HG03469 (cell line): ENCODE data around the gene SPATA1.
A peak's percentile ranks its signal among the peaks of the same experiment; 100 is the strongest.

Experiments
- ATAC-seq: cut with Tn5 transposase; IDR thresholded peaks from one replicate; pipeline ENCODE4 v1.9.1; 2021; ENCODE audit warnings: mild to moderate bottlenecking, moderate library complexity, moderate number of reproducible peaks; ENCODE audit not compliant: unreplicated experiment

Gene SPATA1

GRCh38 chr1:84508510-84508909 lies 2.3 kb downstream of the SPATA1 start:
- ATAC-seq, result no peak

- no peak for ATAC-seq
Observed at GRCh38 chr1:84509029-84509428, 2.8 kb downstream of the SPATA1 start.

- no peak for ATAC-seq
Observed at GRCh38 chr1:84510165-84510564, 4.0 kb downstream of the SPATA1 start.

GRCh38 chr1:84510668-84511067 lies 4.5 kb downstream of the SPATA1 start:
- no peak for ATAC-seq

GRCh38 chr1:84524590-84524989 lies 18.4 kb downstream of the SPATA1 start:
- ATAC-seq, result no peak

- no peak for ATAC-seq
Observed at GRCh38 chr1:84525779-84526178, 19.6 kb downstream of the SPATA1 start.

- no peak for ATAC-seq
Observed at GRCh38 chr1:84538599-84538998, 32.4 kb downstream of the SPATA1 start.

GRCh38 chr1:84539972-84540371 lies 33.8 kb downstream of the SPATA1 start:
- no peak for ATAC-seq

- ATAC-seq, result no peak
Observed at GRCh38 chr1:84540759-84541158, 34.6 kb downstream of the SPATA1 start.

GRCh38 chr1:84541679-84542078 lies 35.5 kb downstream of the SPATA1 start:
- ATAC-seq, result no peak

GRCh38 chr1:84550826-84551225 lies 44.6 kb downstream of the SPATA1 start:
- no peak for ATAC-seq

- no peak for ATAC-seq
Observed at GRCh38 chr1:84569216-84569615, 63.0 kb downstream of the SPATA1 start.

GRCh38 chr1:84570436-84571149 lies 64.4 kb downstream of the SPATA1 start:
- ATAC-seq, result no peak

- ATAC-seq, result no peak
Observed at GRCh38 chr1:84571150-84571535, 65.0 kb downstream of the SPATA1 start.

GRCh38 chr1:84573481-84573966 lies 67.3 kb downstream of the SPATA1 start:
- ATAC-seq, result no peak

- peak; percentile 66 for ATAC-seq
Observed at GRCh38 chr1:84573967-84574842, 68.0 kb downstream of the SPATA1 start, which contains the start of gene CTBS. TSS of gene CTBS (minus strand) at chr1:84574440. CDS start at chr1:84574415, 25 bp downstream.

- ATAC-seq, result no peak
Observed at GRCh38 chr1:84574936-84575335, 68.8 kb downstream of the SPATA1 start.

GRCh38 chr1:84581648-84582047 lies 75.5 kb downstream of the SPATA1 start:
- no peak for ATAC-seq

GRCh38 chr1:84582802-84583587 lies 76.8 kb downstream of the SPATA1 start:
- ATAC-seq, result no peak

GRCh38 chr1:84583648-84584047 lies 77.5 kb downstream of the SPATA1 start:
- ATAC-seq, result no peak

- ATAC-seq, result no peak
Observed at GRCh38 chr1:84584126-84584525, 77.9 kb downstream of the SPATA1 start.
